ENCODE results near the gene TMEM255B.
"Not testable (repeated sequence)": the region's sequence is repeated elsewhere in the genome, so short reads cannot be mapped to it uniquely, and the experiment has no call there.

The TMEM255B gene

DNA sequence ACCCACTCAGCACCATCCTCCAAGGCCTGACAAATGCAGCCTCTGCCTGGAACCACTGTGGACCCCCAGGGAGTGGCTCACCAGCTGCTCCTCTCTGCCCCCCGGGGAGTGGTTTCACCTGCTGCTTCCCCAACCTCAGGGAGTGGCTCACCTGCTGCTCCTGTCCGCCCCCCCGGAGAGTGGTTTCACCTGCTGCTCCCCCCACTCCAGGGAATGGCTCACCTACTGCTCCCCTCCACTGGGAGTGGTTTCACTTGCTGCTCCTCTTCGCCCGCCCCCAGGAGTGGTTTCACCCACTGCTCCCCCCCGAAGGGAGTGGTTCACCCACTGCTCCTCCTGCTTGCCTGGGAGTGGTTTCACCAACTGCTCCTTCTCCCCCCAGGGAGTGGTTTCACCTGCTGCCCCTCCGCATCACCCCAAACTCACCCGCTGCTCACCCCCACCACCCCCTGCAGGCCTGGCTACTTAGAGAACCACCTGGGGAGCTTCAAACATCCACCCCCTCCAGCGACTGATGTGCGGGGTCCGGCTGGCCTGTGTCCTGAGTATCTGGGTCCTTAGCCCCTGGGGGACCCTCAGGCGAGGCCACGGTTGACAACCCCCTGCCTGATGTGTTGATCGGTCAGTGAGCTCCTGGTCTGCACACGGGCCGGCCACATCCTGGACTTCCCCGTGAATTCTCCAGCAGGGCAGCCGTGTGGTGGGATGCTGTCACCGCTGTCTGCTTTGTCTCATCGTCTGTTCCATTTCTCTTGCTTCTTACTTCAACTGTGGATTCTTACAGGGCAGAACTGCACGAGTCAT, 14.6 kb upstream of the TMEM255B start:
- peaks cover 8 to 12% of the 10 kb centered on the region in 2 donors for H3K27me3 ChIP-seq (ENCODE audit: control insufficient read depth in 1 of 2, insufficient read depth in 2 of 2, low read length in 2 of 2)
- H3K4me1 ChIP-seq (ENCODE audit: control insufficient read depth, insufficient read depth, low read length): peaks cover 2% of the 10 kb centered on the region
- no peaks in the 10 kb centered on the region for H3K9me3 ChIP-seq (ENCODE audit: control insufficient read depth in 2 of 2, low read length in 2 of 2)
- H3K9ac ChIP-seq (ENCODE audit: low read length in 2 of 2): no peak overlapping the region
- H3K27ac ChIP-seq (ENCODE audit: low read length): no peak overlapping the region
- no peaks in the 10 kb centered on the region for H3K36me3 ChIP-seq (ENCODE audit: control insufficient read depth in 2 of 2, insufficient read depth in 2 of 2, low read length in 2 of 2)
- no peak overlapping the region for H3K4me3 ChIP-seq (ENCODE audit: low read length in 2 of 2)

DNA sequence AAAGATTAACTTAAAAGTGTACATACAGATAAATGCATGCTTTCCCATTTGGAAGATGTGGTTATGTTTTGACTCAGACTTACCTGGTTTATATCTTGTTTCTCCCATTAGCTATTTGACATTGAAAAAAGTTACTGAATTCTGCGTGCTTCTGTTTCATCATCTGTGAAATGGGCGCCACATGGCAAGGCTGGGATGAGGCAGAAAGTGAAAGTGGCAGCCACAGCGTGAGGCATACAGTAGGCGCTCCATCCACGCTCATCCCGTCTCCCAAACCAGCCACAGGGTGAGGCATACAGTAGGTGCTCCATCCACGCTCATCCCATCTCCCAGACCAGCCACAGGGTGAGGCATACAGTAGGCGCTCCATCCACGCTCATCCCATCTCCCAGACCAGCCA, 14.0 kb upstream of the TMEM255B start:
- Histone ChIP-seq H3K27ac (ENCODE audit: low read length) (no peak overlapping the region), H3K27me3 (ENCODE audit: control insufficient read depth in 1 of 2, insufficient read depth in 2 of 2, low read length in 2 of 2) (peaks cover 4 to 7% of the 10 kb centered on the region in 2 donors), H3K4me3 (ENCODE audit: low read length in 2 of 2) (no peak overlapping the region), H3K36me3 (ENCODE audit: control insufficient read depth in 2 of 2, insufficient read depth in 2 of 2, low read length in 2 of 2) (no peaks in the 10 kb centered on the region), H3K9me3 (ENCODE audit: control insufficient read depth in 2 of 2, low read length in 2 of 2) (no peaks in the 10 kb centered on the region), H3K4me1 (ENCODE audit: control insufficient read depth, insufficient read depth, low read length) (peaks cover 2% of the 10 kb centered on the region), H3K9ac (ENCODE audit: low read length in 2 of 2) (no peak overlapping the region)

DNA sequence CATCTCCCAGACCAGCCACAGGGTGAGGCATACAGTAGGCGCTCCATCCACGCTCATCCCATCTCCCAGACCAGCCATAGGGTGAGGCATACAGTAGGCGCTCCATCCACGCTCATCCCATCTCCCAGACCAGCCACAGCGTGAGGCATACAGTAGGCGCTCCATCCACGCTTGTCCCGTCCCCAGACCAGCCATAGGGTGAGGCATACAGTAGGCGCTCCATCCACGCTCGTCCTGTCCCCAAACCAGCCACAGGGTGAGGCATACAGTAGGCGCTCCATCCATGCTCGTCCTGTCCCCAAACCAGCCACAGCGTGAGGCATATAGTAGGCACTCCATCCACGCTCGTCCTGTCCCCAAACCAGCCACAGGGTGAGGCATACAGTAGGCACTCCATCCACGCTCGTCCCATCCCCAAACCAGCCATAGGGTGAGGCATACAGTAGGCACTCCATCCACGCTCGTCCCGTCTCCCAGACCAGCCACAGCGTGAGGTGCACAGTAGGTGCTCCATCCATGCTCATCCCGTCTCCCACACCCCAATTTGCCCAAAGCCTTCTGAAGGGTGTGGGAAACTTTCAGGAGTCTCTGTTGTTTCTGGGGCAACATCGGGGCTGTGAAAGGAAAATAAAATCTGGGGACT, 13.4 kb upstream of the TMEM255B start:
- H3K4me1 ChIP-seq (ENCODE audit: control insufficient read depth, insufficient read depth, low read length); H3K27me3 ChIP-seq (ENCODE audit: control insufficient read depth in 1 of 2, insufficient read depth in 2 of 2, low read length in 2 of 2); H3K27ac ChIP-seq (ENCODE audit: low read length); H3K4me3 ChIP-seq (ENCODE audit: low read length in 2 of 2); H3K36me3 ChIP-seq (ENCODE audit: control insufficient read depth in 2 of 2, insufficient read depth in 2 of 2, low read length in 2 of 2); H3K9me3 ChIP-seq (ENCODE audit: control insufficient read depth in 2 of 2, low read length in 2 of 2); H3K9ac ChIP-seq (ENCODE audit: low read length in 2 of 2): not testable (repeated sequence)

DNA sequence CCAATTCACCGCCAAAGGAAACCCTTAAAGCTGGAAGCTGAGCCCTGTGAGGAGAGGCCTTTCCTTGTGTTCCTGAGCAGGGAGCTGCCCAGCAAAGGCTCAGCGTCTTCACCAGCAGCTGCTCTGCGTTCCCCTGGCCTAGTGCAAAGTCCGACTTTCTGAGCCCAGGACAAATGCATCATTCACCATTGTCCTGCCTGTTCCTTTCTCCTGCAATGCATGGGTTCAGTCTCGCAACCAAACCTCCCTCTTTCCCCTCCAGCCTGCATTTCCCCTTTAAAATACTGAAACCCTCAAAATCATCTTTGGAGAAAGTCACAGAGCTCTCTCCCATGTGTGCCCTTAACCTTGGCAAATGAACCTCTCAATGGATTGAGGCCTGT, 12.9 kb upstream of the TMEM255B start:
- peaks cover 2% of the 10 kb centered on the region for H3K4me1 ChIP-seq (ENCODE audit: control insufficient read depth, insufficient read depth, low read length)
- peaks cover 0 to 6% of the 10 kb centered on the region in 2 donors for H3K27me3 ChIP-seq (ENCODE audit: control insufficient read depth in 1 of 2, insufficient read depth in 2 of 2, low read length in 2 of 2)
- H3K9me3 ChIP-seq (ENCODE audit: control insufficient read depth in 2 of 2, low read length in 2 of 2): no peaks in the 10 kb centered on the region
- H3K27ac ChIP-seq (ENCODE audit: low read length): no peak overlapping the region
- H3K9ac ChIP-seq (ENCODE audit: low read length in 2 of 2): no peak overlapping the region
- no peaks in the 10 kb centered on the region for H3K36me3 ChIP-seq (ENCODE audit: control insufficient read depth in 2 of 2, insufficient read depth in 2 of 2, low read length in 2 of 2)
- no peak overlapping the region for H3K4me3 ChIP-seq (ENCODE audit: low read length in 2 of 2)

DNA sequence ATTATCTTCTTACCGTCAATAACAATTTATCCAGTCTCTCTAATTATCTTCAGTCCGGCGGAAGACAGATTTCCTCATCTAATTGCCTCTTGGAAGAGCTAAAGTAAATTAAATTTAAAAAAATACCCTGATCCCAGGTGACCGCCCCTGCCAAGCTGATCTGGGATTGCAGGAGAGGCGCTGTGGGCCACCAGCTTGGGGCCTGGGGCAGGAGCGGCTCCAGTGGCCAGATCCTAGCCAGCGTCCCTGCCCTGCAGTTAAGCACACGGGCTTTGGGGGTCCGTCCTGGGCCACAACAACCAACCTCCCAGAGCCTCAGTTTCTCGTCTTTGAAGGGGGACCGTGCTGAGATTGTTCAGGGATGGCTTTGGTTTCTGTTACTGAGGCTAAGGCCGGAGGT, 12.4 kb upstream of the TMEM255B start:
- H3K27me3 ChIP-seq (ENCODE audit: control insufficient read depth in 1 of 2, insufficient read depth in 2 of 2, low read length in 2 of 2): peaks cover 0 to 6% of the 10 kb centered on the region in 2 donors
- H3K4me3 ChIP-seq (ENCODE audit: low read length in 2 of 2): no peak overlapping the region
- no peak overlapping the region for H3K27ac ChIP-seq (ENCODE audit: low read length)
- H3K36me3 ChIP-seq (ENCODE audit: control insufficient read depth in 2 of 2, insufficient read depth in 2 of 2, low read length in 2 of 2): no peaks in the 10 kb centered on the region
- no peak overlapping the region for H3K9ac ChIP-seq (ENCODE audit: low read length in 2 of 2)
- no peaks in the 10 kb centered on the region for H3K9me3 ChIP-seq (ENCODE audit: control insufficient read depth in 2 of 2, low read length in 2 of 2)
- H3K4me1 ChIP-seq (ENCODE audit: control insufficient read depth, insufficient read depth, low read length): peaks cover 2% of the 10 kb centered on the region

DNA sequence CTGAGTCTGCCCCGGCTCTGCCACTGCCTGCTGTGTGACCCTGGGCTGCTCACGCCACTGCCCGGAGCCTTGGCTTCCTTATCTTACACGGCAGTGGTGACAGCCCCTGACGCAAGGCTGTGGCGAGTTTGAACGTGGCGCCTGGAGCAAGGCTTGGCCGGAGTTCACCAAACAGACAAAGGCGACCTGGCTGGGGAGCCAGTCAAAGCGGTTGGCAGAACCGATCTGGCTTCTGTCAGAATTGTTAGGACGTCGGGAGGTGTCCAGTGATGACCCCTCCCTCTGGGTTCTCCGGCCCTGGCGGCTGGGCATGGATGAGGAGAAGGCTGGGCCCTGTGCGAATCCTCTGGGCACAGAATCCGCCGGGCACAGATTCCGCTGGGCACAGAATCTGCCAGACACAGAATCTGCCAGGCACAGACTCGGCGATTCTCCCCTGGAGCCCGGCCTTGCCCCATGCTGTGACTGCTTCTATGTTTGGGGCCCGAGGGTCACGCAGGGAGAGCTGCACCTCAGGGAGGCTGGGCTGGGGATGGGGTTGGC, 11.7 kb upstream of the TMEM255B start:
- Histone ChIP-seq H3K9me3 (ENCODE audit: control insufficient read depth in 2 of 2, low read length in 2 of 2) (no peaks in the 10 kb centered on the region), H3K9ac (ENCODE audit: low read length in 2 of 2) (no peak overlapping the region), H3K27me3 (ENCODE audit: control insufficient read depth in 1 of 2, insufficient read depth in 2 of 2, low read length in 2 of 2) (peaks cover 0 to 4% of the 10 kb centered on the region in 2 donors), H3K4me3 (ENCODE audit: low read length in 2 of 2) (no peak overlapping the region), H3K4me1 (ENCODE audit: control insufficient read depth, insufficient read depth, low read length) (no peaks in the 10 kb centered on the region), H3K27ac (ENCODE audit: low read length) (no peak overlapping the region), H3K36me3 (ENCODE audit: control insufficient read depth in 2 of 2, insufficient read depth in 2 of 2, low read length in 2 of 2) (no peaks in the 10 kb centered on the region)

DNA sequence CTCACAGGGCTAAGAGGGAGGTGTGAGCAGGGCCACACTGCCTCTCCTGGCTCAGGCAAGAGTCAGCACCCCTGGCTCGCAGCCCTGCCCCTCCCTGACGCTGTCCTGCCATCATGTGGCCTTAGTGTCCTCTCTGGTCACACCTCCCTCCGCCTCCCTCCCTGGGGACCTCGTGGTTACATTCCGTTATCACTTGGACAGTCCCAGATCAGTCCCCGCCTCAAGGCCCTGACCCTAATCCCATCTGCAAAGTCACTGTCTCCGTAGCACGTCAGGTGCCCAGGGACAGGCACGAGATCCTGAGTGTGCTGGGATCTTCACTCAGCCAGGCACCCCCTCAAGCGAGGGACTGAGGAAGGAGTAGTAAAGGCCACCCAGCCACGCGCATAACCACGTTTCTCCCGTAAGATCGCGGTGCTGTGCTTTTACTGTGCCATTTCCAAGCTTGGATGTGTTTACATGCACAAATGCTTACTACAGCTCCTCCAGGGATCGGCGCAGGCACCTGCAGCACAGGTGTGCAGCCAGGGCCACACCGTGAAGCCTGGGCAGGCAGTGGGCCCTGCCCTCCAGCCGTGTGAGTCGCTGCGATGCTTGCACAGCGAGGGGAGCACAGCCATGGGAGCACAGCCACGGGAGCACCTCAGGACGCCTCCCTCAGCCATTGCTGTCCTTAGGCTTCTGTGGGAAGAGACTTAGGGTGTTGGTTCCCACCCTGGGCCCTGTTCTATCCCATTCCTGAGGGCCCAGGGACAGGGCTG, 10.7 kb upstream of the TMEM255B start:
- H3K27me3 ChIP-seq (ENCODE audit: control insufficient read depth in 1 of 2, insufficient read depth in 2 of 2, low read length in 2 of 2): no peaks in the 10 kb centered on the region
- no peak overlapping the region for H3K4me3 ChIP-seq (ENCODE audit: low read length in 2 of 2)
- H3K9me3 ChIP-seq (ENCODE audit: control insufficient read depth in 2 of 2, low read length in 2 of 2): no peaks in the 10 kb centered on the region
- H3K4me1 ChIP-seq (ENCODE audit: control insufficient read depth, insufficient read depth, low read length): no peaks in the 10 kb centered on the region
- no peaks in the 10 kb centered on the region for H3K36me3 ChIP-seq (ENCODE audit: control insufficient read depth in 2 of 2, insufficient read depth in 2 of 2, low read length in 2 of 2)
- H3K9ac ChIP-seq (ENCODE audit: low read length in 2 of 2): no peak overlapping the region
- no peak overlapping the region for H3K27ac ChIP-seq (ENCODE audit: low read length)

DNA sequence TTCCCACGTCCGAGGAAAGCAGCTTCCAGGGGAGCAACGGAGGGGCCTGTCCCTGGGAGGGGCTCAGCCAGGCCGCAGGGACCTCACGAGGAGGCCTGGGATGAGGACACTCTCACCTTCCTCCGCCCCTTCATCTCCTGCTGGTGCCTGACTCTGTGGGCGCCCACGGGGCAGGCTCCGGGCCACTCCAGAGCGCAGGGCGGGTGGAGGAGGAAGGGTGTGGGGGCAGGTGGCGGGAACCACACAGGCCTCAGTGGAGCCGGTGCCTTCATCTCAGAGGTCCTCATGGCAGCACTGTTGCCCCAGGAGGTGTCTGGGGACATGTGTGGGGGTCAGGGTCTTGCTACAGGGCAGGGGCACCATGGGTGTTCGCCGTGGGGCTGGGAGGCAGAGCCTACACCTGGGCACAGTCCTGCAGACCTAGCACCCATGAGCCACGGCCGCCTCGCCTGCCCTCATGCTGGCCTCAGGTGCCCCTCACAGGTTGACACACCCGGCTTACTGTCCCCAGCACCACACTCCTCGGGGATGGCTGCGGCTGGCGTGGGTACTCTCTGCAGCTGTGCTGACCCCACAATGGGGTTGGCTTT, 10.1 kb upstream of the TMEM255B start:
- no peaks in the 10 kb centered on the region for H3K27me3 ChIP-seq (ENCODE audit: control insufficient read depth in 1 of 2, insufficient read depth in 2 of 2, low read length in 2 of 2)
- no peaks in the 10 kb centered on the region for H3K36me3 ChIP-seq (ENCODE audit: control insufficient read depth in 2 of 2, insufficient read depth in 2 of 2, low read length in 2 of 2)
- H3K27ac ChIP-seq (ENCODE audit: low read length): no peak overlapping the region
- H3K9ac ChIP-seq (ENCODE audit: low read length in 2 of 2): no peak overlapping the region
- H3K4me1 ChIP-seq (ENCODE audit: control insufficient read depth, insufficient read depth, low read length): no peaks in the 10 kb centered on the region
- H3K4me3 ChIP-seq (ENCODE audit: low read length in 2 of 2): no peak overlapping the region
- no peaks in the 10 kb centered on the region for H3K9me3 ChIP-seq (ENCODE audit: control insufficient read depth in 2 of 2, low read length in 2 of 2)

DNA sequence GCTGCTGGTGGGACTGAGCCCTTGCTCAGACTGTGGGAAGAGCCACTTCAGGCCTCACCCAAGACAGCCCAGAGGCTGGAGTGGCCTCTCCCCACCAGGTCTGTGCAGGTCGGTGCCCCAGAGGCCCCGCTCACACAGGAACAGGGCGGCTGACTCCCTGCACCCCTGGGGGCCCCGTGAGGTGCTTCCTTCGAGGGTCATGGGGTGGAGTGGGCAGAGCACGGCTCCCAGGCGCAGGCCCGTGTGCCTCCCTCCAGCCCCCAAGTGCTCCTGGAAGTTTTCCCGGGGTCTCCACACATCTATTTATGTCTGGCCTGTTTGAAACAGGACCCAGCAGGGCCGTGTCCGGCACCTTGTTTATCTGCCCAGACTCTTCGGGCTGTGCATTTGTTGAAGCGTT, 9.5 kb upstream of the TMEM255B start:
- Histone ChIP-seq H3K9me3 (ENCODE audit: control insufficient read depth in 2 of 2, low read length in 2 of 2) (no peaks in the 10 kb centered on the region), H3K36me3 (ENCODE audit: control insufficient read depth in 2 of 2, insufficient read depth in 2 of 2, low read length in 2 of 2) (no peaks in the 10 kb centered on the region), H3K4me3 (ENCODE audit: low read length in 2 of 2) (no peak overlapping the region), H3K27ac (ENCODE audit: low read length) (no peak overlapping the region), H3K27me3 (ENCODE audit: control insufficient read depth in 1 of 2, insufficient read depth in 2 of 2, low read length in 2 of 2) (peaks cover 0 to 4% of the 10 kb centered on the region in 2 donors), H3K4me1 (ENCODE audit: control insufficient read depth, insufficient read depth, low read length) (no peaks in the 10 kb centered on the region), H3K9ac (ENCODE audit: low read length in 2 of 2) (no peak overlapping the region)

DNA sequence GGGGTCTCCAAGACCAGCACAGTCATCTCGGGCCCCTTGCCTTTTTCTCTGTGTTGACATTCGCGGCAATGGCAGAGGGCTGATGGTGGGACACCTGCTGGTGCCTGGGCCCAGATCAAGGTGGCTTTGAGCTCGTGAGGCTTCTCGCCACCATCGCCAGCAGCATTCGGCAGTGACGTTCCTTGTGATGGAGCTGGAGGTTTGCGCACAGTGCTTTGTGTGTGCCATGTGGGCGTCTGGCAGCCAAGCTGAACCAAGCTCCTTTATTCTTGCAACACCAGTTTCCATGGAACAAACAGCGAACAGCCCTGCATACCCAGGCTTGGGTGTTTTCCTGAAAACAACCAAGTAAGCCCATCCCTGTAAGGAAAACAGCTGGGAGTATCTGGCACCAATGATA, 9.1 kb upstream of the TMEM255B start:
- H3K4me3 ChIP-seq (ENCODE audit: low read length in 2 of 2): no peak overlapping the region
- no peak overlapping the region for H3K9ac ChIP-seq (ENCODE audit: low read length in 2 of 2)
- no peaks in the 10 kb centered on the region for H3K36me3 ChIP-seq (ENCODE audit: control insufficient read depth in 2 of 2, insufficient read depth in 2 of 2, low read length in 2 of 2)
- H3K4me1 ChIP-seq (ENCODE audit: control insufficient read depth, insufficient read depth, low read length): no peaks in the 10 kb centered on the region
- no peak overlapping the region for H3K27ac ChIP-seq (ENCODE audit: low read length)
- no peaks in the 10 kb centered on the region for H3K9me3 ChIP-seq (ENCODE audit: control insufficient read depth in 2 of 2, low read length in 2 of 2)
- H3K27me3 ChIP-seq (ENCODE audit: control insufficient read depth in 1 of 2, insufficient read depth in 2 of 2, low read length in 2 of 2): peaks cover 3 to 9% of the 10 kb centered on the region in 2 donors

Data from stomach smooth muscle (tissue), 2 donors.